Measurements from ENCODE around the gene GTF2A2.

DNA sequence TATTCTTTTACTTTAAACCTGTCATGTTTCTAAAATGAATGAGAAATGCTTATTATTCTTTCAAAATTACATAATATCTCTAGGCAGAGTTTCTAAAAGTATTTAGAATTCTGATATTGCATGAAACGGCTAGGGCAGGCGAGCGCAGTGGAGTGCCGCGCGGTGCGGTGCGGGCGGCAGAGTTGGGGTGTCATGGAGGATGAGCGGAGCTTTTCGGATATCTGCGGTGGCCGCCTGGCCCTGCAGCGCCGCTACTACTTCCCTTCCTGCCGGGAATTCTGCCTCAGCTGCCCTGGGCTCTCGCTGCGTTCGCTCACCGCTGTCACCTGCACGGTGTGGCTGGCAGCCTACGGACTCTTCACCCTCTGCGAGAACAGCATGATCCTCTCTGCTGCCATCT is 19.2 kb upstream of the GTF2A2 start:
- TF ChIP-seq, protein P1, sequence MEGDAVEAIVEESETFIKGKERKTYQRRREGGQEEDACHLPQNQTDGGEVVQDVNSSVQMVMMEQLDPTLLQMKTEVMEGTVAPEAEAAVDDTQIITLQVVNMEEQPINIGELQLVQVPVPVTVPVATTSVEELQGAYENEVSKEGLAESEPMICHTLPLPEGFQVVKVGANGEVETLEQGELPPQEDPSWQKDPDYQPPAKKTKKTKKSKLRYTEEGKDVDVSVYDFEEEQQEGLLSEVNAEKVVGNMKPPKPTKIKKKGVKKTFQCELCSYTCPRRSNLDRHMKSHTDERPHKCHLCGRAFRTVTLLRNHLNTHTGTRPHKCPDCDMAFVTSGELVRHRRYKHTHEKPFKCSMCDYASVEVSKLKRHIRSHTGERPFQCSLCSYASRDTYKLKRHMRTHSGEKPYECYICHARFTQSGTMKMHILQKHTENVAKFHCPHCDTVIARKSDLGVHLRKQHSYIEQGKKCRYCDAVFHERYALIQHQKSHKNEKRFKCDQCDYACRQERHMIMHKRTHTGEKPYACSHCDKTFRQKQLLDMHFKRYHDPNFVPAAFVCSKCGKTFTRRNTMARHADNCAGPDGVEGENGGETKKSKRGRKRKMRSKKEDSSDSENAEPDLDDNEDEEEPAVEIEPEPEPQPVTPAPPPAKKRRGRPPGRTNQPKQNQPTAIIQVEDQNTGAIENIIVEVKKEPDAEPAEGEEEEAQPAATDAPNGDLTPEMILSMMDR (IDR thresholded peaks at IDR 0.05 in 8 of 11, conservative IDR thresholded peaks at IDR 0.05 in 3 of 11), result no peak
- no peak for TF ChIP-seq POLR2A (IDR thresholded peaks at IDR 0.05)

Measured in spleen (tissue), 7 donors.